Right renal pelvis (tissue), 4 donors: ENCODE data around the gene CFAP298. TPM values are rescaled to one million over a fixed set of nuclear protein-coding genes. Genes with fewer than 3 reads are reported as not detected.
"Not testable (repeated sequence)": the region's sequence is repeated elsewhere in the genome, so short reads cannot be mapped to it uniquely, and the experiment has no call there.

Experiments used
- DNase-seq, 4 donors: peaks; one replicate each; pipeline ENCODE4 v3.0.0-alpha.2; 2013; ENCODE audit warnings: low read depth in 4 of 4, low spot score in 3 of 4, missing footprints in 1 of 4
- polyA plus RNA-seq, 4 donors: library from polyadenylated mRNA; unstranded; fragments of 120-200 nt; gene quantifications; one replicate each; pipeline ENCODE4 v1.2.1, GENCODE V29; 2013; ENCODE audit not compliant: insufficient read length in 4 of 4

The CFAP298 gene
- polyA plus RNA-seq, 4 donors: 70.5 to 72.6 (median 71.4) TPM

DNA sequence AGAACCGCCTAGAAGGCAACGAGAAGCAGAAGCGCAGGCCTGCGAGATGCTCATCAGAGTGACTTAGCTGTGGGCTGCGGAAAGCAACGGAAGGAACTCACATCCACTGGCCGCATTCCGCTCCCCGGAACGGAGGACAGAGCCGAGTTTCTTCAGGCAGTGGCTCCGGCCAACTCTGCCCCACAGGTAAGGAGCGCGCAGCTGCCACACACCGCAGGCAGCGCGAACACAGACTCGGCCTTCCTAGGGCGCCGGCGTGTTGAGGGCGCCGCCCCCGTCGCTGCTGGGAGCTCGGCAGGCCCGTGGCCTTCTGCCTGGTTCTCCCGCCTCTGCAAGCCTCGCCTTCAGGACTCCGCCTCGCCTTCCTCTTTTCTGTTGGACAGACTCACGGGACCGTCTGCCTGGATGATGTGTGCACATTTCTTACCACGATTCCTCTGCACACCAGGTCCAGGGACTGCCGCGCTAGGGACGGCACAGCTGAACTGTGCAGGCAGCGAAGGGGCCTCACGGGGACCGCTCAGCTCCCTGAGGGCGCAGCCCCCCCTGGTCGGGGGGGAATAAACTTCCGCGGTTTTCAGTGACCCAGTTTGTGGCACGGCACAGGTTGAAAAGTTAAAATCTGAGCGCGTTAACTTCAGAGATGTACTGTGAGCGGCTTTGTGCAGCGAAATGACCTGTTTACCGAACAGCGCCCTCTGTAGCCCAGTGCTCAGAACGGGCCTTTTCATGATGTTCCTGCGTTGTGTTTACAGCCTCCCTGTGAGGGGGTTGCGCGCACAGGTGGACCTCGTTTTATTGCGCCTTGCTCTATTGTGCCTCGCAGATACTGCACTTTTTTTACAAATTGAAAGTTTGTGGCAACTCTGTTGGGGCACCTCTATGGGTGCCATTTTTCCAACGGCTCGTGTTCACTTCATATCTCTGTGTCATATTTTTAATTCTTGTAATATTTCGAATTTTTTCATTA lies 42.6 kb downstream of the CFAP298 start:
- DNase-seq: peak; percentile 71 to 87 (median 77)

DNA sequence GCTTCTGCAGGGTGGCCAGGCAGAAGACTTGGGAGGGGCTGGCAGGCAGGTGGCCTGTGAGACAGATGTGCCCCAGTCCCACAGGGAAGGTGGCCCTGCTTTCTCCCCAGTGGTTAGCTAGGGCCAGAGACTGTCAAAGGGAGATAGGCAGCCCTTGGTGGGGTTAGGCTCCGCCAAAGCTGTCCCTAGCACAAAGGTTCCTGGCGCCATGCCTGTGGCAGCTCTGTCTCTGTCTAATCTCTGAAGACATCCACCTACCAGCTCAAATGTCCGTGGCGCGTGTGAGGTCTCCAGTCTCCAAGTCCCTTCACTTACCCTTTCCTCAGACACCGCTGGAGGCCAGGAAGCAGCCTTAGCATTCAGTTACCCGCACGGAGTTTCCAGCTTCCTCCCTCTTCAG lies 44.6 kb downstream of the CFAP298 start:
- no peak for DNase-seq

DNA sequence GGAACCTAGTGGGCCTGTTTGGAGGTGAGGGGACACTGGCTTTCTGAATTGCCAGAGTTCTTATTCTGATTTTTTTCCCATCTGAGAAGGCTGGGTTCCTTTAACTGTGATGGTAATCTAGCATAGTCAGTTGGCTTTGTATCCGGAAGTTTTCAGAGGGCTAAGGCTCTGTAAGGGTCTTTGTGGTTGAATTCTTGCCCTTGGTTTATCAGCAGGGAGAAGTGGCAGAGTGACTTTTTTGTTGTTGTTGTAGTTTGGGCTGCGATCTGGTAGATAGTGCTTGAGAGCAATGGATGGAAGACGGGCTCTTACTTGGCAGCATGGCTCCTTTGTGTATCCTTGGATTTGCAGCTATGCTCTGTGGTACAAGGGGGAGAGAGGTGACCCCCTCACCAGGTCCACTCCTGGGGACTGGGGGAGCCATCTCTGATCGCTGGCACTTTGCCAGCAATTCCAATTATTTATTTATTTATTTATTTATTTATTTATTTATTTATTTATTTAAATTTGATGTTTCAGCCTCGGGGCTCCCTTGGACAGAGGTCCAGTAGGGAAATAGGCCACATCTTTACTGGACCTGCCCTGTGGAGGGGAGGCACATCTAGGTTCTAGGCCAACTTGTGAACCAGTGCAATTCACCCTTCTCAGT lies 45.3 kb downstream of the CFAP298 start:
- no peak for DNase-seq

DNA sequence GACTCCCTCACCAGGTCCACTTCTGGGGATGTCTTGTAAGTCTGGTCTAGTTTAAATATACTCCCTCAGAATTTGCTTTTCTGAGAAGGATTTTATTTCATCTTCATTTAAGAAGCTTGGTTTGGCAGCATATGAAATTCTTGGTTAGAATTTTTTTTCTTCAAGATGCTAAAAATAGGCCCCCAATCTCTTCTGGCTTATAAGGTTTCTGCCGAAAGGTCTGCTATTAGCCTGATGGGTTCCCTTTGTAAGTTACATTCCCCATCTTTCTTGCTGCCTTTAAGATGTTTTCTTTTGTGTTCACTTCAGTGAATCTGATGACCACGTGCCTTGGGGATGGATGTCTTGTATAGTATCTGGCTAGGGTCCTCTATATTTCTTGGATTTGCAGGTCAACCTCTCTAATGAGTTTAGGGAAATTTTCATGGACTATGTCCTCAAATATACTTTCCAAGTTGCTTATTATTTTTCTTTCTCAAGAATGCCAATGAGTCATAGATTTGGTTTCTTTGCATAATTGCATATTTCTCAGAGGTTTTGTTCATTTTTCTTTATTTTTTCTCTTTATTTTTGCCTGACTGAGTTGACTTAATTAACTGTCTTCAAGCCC lies 46.2 kb downstream of the CFAP298 start:
- no peak for DNase-seq

DNA sequence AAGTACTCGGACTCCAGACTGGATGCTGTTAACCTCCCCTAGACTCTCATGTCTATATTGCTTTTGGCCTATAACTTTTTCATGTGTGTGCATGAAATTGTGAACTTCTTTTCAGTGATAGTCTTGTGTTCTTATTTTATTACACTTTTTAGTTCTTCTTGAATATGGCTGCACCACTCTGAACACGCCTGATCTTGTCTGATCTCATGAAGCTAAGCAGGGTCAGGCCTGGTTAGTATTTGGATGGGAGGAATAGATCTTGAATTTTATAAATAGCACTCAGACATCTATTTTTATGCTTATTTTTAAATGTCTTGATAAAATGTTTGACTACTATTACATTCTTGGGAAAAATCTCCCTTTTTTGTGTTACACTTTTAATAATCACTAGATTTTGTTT lies 49.3 kb downstream of the CFAP298 start:
- no peak for DNase-seq

DNA sequence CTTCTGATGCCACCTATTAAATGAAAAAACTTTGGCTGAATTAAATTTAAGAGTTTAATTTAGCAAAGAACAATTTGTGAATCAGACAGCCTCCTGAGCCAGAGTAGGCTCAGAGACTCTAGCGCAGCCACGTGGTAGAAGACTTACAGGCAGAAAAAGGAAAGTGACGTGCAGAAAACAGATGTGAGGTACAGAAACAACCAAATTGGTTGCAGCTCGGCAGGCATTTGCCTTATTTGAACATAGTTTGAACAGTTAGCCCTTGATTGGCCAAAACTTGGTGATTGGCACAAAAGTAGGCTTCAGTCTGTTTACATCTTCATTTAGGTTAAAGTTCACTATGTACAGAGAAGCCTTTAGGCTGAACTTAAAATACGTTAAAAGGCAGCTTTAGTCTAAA lies 49.8 kb downstream of the CFAP298 start:
- DNase-seq: no peak

DNA sequence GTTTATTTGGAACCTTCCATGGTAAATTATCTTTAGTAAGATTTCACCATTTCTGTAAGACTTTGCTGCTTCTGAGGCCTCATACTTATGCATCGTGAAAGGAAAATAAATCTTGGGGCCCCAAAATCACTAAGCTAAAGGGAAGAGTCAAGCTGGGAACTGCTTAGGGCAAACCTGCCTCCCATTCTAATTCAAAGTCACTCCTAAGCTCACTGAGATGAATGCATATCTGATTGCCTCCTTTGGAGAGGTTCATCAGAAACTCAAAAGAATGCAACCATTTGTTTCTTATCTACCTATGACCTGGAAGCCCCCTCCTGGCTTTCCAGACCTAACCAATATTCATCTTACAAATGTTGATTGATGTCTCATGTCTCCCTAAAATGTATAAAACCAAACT lies 50.7 kb downstream of the CFAP298 start:
- DNase-seq: not testable (repeated sequence)

DNA sequence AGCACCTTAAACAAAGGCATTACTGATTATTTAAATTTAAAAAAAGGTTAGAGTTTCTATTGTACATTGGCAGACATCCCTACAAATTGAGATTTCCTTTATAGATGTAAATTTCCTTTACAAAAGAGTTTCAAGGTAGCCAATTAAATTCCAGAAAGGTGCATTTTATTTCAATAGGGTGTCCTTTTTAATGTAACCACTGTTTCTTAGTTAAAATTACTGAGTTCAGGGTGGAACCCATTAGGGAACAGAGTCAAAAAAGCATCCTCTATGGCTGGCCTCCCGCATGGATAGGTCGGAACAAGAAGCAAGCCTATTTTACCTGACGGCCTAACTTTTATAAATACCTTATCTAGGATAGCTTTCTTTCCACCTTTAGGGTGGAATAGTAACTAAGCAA lies 51.3 kb downstream of the CFAP298 start:
- no peak for DNase-seq

DNA sequence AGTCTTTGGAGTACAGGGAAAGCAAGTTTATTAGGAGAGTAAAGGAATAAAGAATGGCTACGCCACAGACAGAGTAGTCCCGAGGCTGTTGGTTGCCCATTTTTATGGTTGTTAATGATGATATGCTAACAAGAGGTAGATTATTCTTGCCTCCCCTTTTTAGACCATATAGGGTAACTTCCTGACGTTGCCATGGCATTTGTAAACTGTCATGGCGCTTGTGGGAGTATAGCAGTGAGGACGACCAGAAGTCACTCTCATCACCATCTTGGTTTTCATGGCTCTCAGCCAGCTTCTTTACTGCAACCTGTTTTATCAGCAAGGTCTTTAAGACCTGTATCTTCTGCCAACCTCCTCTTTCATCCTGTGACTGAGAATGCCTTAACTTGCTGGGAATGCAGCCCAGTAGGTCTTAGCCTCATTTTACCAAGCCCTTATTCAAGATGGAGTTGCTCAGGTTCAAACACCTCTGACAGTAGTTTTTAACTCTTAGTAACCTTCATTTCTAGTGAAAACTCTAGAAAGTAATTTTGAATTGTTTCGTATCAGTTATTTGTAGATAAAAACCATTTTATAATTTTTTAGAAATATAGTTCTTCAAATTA lies 53.1 kb downstream of the CFAP298 start:
- no peak for DNase-seq

DNA sequence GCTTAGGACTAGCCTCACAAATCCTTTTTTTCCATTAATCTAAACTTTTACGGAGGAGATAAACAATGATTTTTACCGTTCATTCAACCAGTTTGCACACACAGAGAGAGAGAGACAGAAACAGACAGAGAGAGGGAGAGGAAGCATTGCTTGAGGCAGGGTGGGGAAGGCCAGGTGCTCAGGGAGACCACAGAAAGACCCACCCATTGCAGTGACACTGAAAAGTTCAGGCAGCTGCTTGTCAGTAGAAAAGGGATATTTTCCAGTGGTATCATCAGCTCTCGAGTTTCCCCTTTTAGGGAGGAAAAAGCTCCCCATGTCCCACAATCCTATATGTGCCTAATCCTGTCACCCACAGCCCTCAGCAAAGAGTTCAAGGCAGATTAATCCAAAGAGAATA lies 54.1 kb downstream of the CFAP298 start:
- no peak for DNase-seq

DNA sequence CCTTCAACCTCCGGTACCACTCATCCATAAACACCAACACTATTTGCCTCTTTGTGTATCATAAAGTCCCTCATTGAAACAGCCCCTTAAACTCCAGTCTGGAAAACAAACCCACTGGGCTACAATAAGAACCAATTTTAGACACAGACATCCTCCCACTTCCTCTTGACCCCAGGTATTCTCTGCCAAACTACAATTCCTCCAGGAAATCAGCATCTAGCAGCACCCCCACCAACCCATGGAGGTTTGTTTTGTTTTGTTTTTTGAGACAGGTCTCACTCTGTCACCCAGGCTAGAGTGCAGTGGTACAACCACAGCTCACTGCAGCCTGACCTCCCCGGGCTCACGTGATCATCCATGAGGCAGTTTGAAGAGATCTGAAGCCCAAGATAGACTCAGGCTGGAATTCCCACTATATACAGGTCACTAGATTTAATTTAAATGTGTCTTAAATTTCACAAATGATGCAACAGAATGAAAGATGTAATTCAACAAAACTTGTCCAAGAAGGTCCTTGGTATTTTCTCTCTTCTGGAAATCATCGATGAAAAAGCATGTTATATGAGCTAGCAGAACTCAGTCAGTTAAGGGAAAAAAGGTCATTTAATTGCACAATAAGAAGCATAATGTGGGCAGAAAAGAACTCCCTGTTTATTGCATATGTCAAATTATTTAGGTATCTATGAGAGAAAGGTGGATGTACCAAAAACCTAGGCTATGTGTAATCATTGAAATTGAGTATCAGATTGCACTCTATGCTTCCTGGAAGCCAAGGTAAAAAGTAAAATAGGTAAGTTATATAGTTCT lies 57.1 kb downstream of the CFAP298 start:
- no peak for DNase-seq

DNA sequence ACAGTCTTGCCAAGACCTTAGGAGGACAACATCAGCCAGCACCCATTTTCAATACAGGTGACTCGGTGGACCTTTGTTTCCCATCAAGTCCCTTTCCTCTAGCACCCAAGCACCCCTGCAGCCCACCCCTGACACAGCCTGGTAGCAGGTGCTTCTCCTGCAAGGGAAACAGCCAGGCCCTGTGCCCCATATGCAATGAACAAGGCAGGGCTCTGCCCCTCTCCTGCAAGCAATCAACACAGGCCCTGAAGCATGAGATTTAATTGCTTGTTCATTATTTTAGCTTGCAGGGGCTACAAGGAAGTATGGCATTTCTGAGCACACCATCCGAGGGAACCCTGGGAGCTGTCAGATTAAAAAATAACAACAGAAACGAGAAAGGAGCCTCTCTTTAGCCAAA lies 62.3 kb downstream of the CFAP298 start:
- DNase-seq: no peak

DNA sequence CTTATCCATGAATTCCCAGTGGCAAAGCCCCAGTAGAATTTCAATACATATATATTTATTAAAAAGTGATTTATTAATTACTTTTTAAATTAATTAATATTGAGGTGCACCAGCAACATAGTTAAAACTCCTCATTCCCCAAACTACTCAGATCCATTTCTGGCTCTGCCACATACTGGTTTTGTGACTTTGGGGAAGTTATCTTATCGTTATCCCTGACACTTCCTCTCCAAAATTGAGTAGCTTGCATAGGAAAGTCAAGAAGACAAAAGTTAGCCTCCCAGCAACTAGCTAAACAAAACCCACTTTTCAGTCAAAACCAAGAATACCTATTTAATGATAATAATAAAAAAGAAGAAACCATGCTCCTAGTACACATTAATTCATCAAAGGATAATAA lies 62.7 kb downstream of the CFAP298 start:
- no peak for DNase-seq

Other genes starting within 250 kb of the CFAP298 start
- gene URB1, start 219.4 kb downstream of the CFAP298 start, polyA plus RNA-seq: 10 to 100 TPM; 10.6 to 13.6 (median 10.9) TPM
- 1 to 10 TPM; 2.6 to 3.5 (median 3.1) TPM for gene EVA1C, start 199.7 kb downstream of the CFAP298 start, polyA plus RNA-seq
- 1 to 10 TPM; 1.7 to 2.3 (median 2.1) TPM for gene TCP10L, start 26.9 kb downstream of the CFAP298 start, polyA plus RNA-seq
- gene SYNJ1, start 115.6 kb upstream of the CFAP298 start, polyA plus RNA-seq: 10 to 100 TPM; 13.3 to 18.8 (median 17.3) TPM
- gene PAXBP1, start 159.4 kb upstream of the CFAP298 start, polyA plus RNA-seq: 10 to 100 TPM; 65.0 to 82.7 (median 78.7) TPM